PC-3 (cell line): ENCODE results near the gene ZNF91.

Experiments
- EZH2 ChIP-seq: fragments of 300-600 bp; sonication (generic); IDR thresholded peaks from one replicate; pipeline ENCODE4 v1.6.1; 2017; ENCODE audit warnings: antibody characterized with exemption, mild to moderate bottlenecking, low read length; ENCODE audit not compliant: unreplicated experiment
- TF ChIP-seq, protein P1 (sequence below): fragments of 300-600 bp; sonication (generic); conservative IDR thresholded peaks from 2 replicates; pipeline ENCODE4 v1.5.1; 2017; ENCODE audit warnings: antibody characterized with exemption, low read depth, mild to moderate bottlenecking, low read length

DNA sequence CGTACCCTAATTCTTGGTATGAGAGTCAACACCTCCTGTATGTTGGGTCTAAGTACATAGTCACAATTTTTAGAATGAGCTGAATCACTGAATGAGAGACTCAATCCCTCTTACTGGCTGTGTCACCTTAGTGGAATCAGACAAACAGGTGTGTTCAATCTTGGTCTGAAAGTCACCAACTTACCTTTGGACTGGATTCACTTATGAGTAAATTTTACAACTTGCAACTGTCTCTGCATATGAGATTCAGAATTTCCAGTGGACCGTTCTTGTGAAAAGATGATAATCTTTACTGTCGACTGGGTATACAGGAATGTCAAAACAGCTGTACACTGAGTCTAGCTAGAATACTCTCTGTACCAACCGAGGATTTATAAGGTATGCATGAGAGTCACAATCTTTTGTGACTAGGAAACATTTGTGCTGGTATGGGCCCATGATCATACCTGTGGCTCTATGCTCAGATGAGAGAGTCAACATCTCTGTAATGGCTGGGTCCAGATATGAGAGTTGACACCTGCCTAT lies 5.9 kb upstream of the ZNF91 start:
- TF ChIP-seq, protein P1, sequence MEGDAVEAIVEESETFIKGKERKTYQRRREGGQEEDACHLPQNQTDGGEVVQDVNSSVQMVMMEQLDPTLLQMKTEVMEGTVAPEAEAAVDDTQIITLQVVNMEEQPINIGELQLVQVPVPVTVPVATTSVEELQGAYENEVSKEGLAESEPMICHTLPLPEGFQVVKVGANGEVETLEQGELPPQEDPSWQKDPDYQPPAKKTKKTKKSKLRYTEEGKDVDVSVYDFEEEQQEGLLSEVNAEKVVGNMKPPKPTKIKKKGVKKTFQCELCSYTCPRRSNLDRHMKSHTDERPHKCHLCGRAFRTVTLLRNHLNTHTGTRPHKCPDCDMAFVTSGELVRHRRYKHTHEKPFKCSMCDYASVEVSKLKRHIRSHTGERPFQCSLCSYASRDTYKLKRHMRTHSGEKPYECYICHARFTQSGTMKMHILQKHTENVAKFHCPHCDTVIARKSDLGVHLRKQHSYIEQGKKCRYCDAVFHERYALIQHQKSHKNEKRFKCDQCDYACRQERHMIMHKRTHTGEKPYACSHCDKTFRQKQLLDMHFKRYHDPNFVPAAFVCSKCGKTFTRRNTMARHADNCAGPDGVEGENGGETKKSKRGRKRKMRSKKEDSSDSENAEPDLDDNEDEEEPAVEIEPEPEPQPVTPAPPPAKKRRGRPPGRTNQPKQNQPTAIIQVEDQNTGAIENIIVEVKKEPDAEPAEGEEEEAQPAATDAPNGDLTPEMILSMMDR: no peak
- no peak for TF ChIP-seq EZH2
